ENCODE data around the gene AK3. TPM values are rescaled to one million over a fixed set of nuclear protein-coding genes. Genes with fewer than 3 reads are reported as not detected.

Gene AK3
- total and polyA plus RNA-seq, 2 donors (not counting 3 experiments of a cell fraction or from before 2014, with no cell fraction given) = 20.6 to 42.3 TPM

DNA sequence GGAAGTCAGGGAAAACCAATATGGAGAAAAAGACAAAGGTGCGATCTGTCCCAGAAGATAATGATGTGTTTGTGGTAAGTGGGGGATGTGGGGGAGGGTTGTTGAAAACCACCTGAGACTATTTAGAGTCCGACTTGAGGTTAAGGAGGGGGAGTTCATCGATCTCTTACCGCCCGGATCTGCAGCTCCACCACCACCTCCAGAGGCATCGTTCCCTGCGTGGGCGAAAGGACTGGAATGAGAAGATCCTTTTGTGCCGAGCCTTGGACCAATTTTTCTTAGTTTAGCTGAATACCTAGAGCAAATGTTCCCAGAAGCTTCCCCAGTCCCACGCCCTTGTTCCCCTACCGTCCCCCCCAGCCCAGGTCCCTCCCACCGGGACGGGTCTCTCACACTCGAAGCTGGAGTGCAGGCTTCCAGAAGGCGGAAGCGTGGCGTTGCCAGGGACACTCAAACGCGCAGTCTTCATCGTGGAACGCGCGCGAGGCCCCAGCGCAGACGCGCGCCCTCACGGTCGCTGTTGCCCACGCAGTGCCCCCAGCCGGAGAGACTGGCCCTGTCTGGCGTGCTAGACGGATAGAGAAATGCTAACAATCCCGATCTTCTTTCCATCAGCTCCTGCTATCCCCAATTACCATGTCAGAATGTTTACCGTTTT is 74.8 kb downstream of the AK3 start, which contains the start of gene SPATA6L:
TSS of gene SPATA6L (minus strand) at position 439 of the 658 bp plus-strand sequence. CDS start at position 209, 230 bp downstream.
- no peak for TF ChIP-seq JUN (IDR thresholded peaks at IDR 0.05; ENCODE audit: borderline replicate concordance, insufficient read depth, insufficient read length, low read depth)
- TF ChIP-seq GATA2 (IDR thresholded peaks at IDR 0.05; ENCODE audit: insufficient read depth, insufficient read length, low read depth, low read length) = no peak
- TF ChIP-seq, protein P1, sequence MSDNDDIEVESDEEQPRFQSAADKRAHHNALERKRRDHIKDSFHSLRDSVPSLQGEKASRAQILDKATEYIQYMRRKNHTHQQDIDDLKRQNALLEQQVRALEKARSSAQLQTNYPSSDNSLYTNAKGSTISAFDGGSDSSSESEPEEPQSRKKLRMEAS (IDR thresholded peaks at IDR 0.05; ENCODE audit: insufficient read depth, insufficient read length) = peak; percentile 19
- no peak for TF ChIP-seq FOS (IDR thresholded peaks at IDR 0.05; ENCODE audit: borderline replicate concordance, insufficient read depth, low read length)
- TF ChIP-seq EZH2 (IDR thresholded peaks at IDR 0.05; ENCODE audit: borderline replicate concordance, low read depth, low read length, severe bottlenecking) = no peak
- no peak for TF ChIP-seq MYC (IDR thresholded peaks at IDR 0.05; ENCODE audit: low read depth, low read length)
- TF ChIP-seq POLR2AphosphoS5 (IDR thresholded peaks at IDR 0.05; ENCODE audit: insufficient read depth, low read depth, low read length) = no peak
- no peak for TF ChIP-seq POLR2A (IDR thresholded peaks at IDR 0.05; ENCODE audit: low read depth, low read length)
- TF ChIP-seq, protein P2, sequence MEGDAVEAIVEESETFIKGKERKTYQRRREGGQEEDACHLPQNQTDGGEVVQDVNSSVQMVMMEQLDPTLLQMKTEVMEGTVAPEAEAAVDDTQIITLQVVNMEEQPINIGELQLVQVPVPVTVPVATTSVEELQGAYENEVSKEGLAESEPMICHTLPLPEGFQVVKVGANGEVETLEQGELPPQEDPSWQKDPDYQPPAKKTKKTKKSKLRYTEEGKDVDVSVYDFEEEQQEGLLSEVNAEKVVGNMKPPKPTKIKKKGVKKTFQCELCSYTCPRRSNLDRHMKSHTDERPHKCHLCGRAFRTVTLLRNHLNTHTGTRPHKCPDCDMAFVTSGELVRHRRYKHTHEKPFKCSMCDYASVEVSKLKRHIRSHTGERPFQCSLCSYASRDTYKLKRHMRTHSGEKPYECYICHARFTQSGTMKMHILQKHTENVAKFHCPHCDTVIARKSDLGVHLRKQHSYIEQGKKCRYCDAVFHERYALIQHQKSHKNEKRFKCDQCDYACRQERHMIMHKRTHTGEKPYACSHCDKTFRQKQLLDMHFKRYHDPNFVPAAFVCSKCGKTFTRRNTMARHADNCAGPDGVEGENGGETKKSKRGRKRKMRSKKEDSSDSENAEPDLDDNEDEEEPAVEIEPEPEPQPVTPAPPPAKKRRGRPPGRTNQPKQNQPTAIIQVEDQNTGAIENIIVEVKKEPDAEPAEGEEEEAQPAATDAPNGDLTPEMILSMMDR (IDR thresholded peaks at IDR 0.05; ENCODE audit: extremely low read depth in 1 of 2, insufficient read depth in 1 of 2, low read depth in 1 of 2, low read length in 2 of 2) = peak; percentile 9 to 36
- Histone ChIP-seq H4K20me1 (replicated peaks; ENCODE audit: control insufficient read depth, extremely low read depth, insufficient read depth, low read length) (no peaks in the 10 kb centered on the region), H3K79me2 (ENCODE audit: control insufficient read depth, insufficient read depth, low read length) (no peaks in the 10 kb centered on the region), H3K9me3 (replicated peaks; ENCODE audit: control insufficient read depth, insufficient read depth, low read length) (no peaks in the 10 kb centered on the region), H3K4me3 (replicated peaks in 1 of 3; ENCODE audit: insufficient read depth in 1 of 3, low read depth in 1 of 3, low read length in 3 of 3) (peak within 1 kb of the TSS; percentile 35 to 75 (median 58)), H3K4me1 (ENCODE audit: control insufficient read depth, extremely low read depth, insufficient read depth, low read length) (peaks cover 32% of the 10 kb centered on the region), H3K27me3 (ENCODE audit: control insufficient read depth in 2 of 2, insufficient read depth in 2 of 2, low read length in 2 of 2) (peaks cover 0 to 4% of the 10 kb centered on the region in 2 experiments), H3K36me3 (ENCODE audit: control insufficient read depth in 2 of 2, extremely low read depth in 1 of 2, insufficient read depth in 2 of 2, low read length in 2 of 2) (no peaks in the 10 kb centered on the region), H2AFZ (ENCODE audit: low read depth, low read length) (peak within 1 kb of the TSS; percentile 92), H3K9ac (replicated peaks; ENCODE audit: extremely low read depth, insufficient read depth, low read length) (peak within 1 kb of the TSS; percentile 45), H3K27ac (ENCODE audit: insufficient read depth, low read depth, low read length) (peak within 1 kb of the TSS; percentile 9), H3K9me1 (replicated peaks; ENCODE audit: control insufficient read depth, extremely low read depth, insufficient read depth, low read length) (no peaks in the 10 kb centered on the region), H3K4me2 (ENCODE audit: insufficient read depth, low read length) (peak within 1 kb of the TSS; percentile 93)
- DNase-seq (ENCODE audit: low read depth, low spot score) (peak; percentile 71), FAIRE-seq (peak; percentile 77)
- CTCF ChIA-PET = interaction anchor here (0.7 to 2.5 kb wide), 11 partner anchors 9 to 934 kb away, joined by 3 to 14 read pairs (median 3); partner anchors contain the start of gene CDC37L1
- BruUV-seq (replicated peaks) = TSS peak; percentile 36
- POLR2A ChIA-PET = interaction anchor here (1.7 kb wide), 1 partner anchor 13 kb away, joined by 5 read pairs; the partner anchor contains the start of gene CDC37L1
- dilution Hi-C loops (cut with MboI; ENCODE audit: extremely low pct_ligation_motif_present, low sequenced_read_pairs) = no loop called here
- intact Hi-C loops (cut with micrococcal nuclease) = no loop called here
